Measurements from ENCODE around the gene ITGA1.

Gene ITGA1

DNA sequence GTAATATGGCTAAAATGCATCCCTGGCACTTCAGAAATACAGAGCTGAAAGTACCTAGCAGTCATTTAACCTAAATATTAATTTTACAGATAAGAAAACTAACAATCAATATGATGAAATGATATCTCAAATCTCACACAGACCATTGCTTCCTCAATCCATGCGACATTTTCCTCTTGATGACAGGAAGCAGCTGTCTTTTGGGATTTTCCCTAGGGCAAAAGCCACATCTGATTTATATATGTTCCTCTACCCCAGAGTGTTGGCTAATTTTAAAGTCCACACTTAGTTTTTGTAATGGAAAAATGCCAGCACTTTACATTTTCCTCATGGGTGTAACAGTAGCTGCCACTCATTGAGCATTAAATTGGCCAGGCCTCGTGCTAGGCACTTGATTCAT lies 47.7 kb upstream of the ITGA1 start (continued):
- TF ChIP-seq, protein P1, sequence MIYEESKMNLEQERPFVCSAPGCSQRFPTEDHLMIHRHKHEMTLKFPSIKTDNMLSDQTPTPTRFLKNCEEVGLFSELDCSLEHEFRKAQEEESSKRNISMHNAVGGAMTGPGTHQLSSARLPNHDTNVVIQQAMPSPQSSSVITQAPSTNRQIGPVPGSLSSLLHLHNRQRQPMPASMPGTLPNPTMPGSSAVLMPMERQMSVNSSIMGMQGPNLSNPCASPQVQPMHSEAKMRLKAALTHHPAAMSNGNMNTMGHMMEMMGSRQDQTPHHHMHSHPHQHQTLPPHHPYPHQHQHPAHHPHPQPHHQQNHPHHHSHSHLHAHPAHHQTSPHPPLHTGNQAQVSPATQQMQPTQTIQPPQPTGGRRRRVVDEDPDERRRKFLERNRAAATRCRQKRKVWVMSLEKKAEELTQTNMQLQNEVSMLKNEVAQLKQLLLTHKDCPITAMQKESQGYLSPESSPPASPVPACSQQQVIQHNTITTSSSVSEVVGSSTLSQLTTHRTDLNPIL (CRISPR knock-in tag; IDR thresholded peaks at IDR 0.05; ENCODE audit: low read depth) = no peak

DNA sequence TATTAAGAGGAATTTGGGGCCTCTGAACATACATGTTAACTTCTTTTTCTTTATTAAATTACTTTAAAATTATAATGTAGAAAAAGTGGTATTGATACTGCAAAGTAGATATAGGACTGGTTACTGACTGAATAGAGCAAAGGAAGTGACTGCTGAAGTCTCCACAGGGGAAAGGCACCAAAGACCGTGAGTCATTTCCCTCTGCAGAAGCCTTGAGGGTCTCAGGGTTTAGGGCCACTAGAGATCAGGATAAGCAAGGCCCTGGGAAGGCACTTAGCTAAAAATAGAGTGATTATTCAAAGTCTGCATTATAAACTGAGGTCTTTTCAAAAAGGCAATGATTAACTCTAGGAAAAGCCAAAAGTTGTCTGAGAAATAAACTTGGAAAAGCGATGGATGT lies 44.7 kb upstream of the ITGA1 start:
- TF ChIP-seq ZNF70 (CRISPR knock-in tag; IDR thresholded peaks at IDR 0.05) = no peak
- TF ChIP-seq ISL1 (CRISPR knock-in tag; IDR thresholded peaks at IDR 0.05) = no peak
- TF ChIP-seq ZFP30 (CRISPR knock-in tag; IDR thresholded peaks at IDR 0.05) = no peak
- TF ChIP-seq OSR1 (CRISPR knock-in tag; IDR thresholded peaks at IDR 0.05) = no peak
- no peak for TF ChIP-seq ZNF8 (CRISPR knock-in tag; IDR thresholded peaks at IDR 0.05)
- no peak for TF ChIP-seq TOX (CRISPR knock-in tag; IDR thresholded peaks at IDR 0.05; ENCODE audit: borderline replicate concordance)
- TF ChIP-seq, protein P2, sequence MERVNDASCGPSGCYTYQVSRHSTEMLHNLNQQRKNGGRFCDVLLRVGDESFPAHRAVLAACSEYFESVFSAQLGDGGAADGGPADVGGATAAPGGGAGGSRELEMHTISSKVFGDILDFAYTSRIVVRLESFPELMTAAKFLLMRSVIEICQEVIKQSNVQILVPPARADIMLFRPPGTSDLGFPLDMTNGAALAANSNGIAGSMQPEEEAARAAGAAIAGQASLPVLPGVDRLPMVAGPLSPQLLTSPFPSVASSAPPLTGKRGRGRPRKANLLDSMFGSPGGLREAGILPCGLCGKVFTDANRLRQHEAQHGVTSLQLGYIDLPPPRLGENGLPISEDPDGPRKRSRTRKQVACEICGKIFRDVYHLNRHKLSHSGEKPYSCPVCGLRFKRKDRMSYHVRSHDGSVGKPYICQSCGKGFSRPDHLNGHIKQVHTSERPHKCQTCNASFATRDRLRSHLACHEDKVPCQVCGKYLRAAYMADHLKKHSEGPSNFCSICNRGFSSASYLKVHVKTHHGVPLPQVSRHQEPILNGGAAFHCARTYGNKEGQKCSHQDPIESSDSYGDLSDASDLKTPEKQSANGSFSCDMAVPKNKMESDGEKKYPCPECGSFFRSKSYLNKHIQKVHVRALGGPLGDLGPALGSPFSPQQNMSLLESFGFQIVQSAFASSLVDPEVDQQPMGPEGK (CRISPR knock-in tag; IDR thresholded peaks at IDR 0.05; ENCODE audit: borderline replicate concordance) = no peak
- TF ChIP-seq ZFP3 (CRISPR knock-in tag; IDR thresholded peaks at IDR 0.05) = no peak
- no peak for TF ChIP-seq PPARA (CRISPR knock-in tag; IDR thresholded peaks at IDR 0.05; ENCODE audit: borderline replicate concordance)
- no peak for TF ChIP-seq CSDC2 (CRISPR knock-in tag; IDR thresholded peaks at IDR 0.05)
- no peak for TF ChIP-seq ESRRG (CRISPR knock-in tag; IDR thresholded peaks at IDR 0.05)
- no peak for TF ChIP-seq ARNTL (CRISPR knock-in tag; IDR thresholded peaks at IDR 0.05; ENCODE audit: borderline replicate concordance, low read depth)
- TF ChIP-seq TCF4 (CRISPR knock-in tag; IDR thresholded peaks at IDR 0.05; ENCODE audit: borderline replicate concordance) = no peak
- TF ChIP-seq, protein P3, sequence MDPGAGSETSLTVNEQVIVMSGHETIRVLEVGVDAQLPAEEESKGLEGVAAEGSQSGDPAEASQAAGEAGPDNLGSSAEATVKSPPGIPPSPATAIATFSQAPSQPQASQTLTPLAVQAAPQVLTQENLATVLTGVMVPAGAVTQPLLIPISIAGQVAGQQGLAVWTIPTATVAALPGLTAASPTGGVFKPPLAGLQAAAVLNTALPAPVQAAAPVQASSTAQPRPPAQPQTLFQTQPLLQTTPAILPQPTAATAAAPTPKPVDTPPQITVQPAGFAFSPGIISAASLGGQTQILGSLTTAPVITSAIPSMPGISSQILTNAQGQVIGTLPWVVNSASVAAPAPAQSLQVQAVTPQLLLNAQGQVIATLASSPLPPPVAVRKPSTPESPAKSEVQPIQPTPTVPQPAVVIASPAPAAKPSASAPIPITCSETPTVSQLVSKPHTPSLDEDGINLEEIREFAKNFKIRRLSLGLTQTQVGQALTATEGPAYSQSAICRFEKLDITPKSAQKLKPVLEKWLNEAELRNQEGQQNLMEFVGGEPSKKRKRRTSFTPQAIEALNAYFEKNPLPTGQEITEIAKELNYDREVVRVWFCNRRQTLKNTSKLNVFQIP (CRISPR knock-in tag; IDR thresholded peaks at IDR 0.05; ENCODE audit: borderline replicate concordance, low read depth) = no peak
- ATAC-seq = no peak

DNA sequence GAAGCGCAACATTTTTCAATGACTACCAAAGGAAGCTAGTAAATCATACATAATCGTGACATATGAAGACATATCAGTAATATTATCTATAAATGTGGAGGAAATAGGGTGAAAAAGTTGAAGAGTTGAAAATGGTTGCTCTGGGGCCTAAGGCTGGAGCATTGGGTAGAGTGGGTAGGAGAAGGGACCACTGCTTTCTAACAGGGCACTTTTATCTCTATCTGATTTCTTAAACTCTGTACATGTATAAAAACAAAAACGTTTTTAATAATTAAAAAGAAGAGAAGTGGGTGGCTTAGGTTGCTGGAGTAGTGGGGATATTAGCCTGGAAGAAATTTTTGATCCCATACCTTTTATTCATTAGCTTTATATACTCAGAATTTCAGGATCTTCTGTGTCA lies 44.2 kb upstream of the ITGA1 start:
- TF ChIP-seq, protein P4, sequence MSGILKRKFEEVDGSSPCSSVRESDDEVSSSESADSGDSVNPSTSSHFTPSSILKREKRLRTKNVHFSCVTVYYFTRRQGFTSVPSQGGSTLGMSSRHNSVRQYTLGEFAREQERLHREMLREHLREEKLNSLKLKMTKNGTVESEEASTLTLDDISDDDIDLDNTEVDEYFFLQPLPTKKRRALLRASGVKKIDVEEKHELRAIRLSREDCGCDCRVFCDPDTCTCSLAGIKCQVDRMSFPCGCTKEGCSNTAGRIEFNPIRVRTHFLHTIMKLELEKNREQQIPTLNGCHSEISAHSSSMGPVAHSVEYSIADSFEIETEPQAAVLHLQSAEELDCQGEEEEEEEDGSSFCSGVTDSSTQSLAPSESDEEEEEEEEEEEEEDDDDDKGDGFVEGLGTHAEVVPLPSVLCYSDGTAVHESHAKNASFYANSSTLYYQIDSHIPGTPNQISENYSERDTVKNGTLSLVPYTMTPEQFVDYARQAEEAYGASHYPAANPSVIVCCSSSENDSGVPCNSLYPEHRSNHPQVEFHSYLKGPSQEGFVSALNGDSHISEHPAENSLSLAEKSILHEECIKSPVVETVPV (CRISPR knock-in tag; IDR thresholded peaks at IDR 0.05) = no peak
- TF ChIP-seq ZC3H10 (CRISPR knock-in tag; IDR thresholded peaks at IDR 0.05) (no peak), ESRRG (CRISPR knock-in tag; IDR thresholded peaks at IDR 0.05) (no peak), ZNF8 (CRISPR knock-in tag; IDR thresholded peaks at IDR 0.05) (no peak), ZFP30 (CRISPR knock-in tag; IDR thresholded peaks at IDR 0.05) (no peak), TOX (CRISPR knock-in tag; IDR thresholded peaks at IDR 0.05; ENCODE audit: borderline replicate concordance) (no peak), CSDC2 (CRISPR knock-in tag; IDR thresholded peaks at IDR 0.05) (no peak), BACH2 (CRISPR knock-in tag; IDR thresholded peaks at IDR 0.05; ENCODE audit: borderline replicate concordance) (no peak), ARNTL (CRISPR knock-in tag; IDR thresholded peaks at IDR 0.05; ENCODE audit: borderline replicate concordance, low read depth) (no peak), TCF4 (CRISPR knock-in tag; IDR thresholded peaks at IDR 0.05; ENCODE audit: borderline replicate concordance) (no peak), ZNF70 (CRISPR knock-in tag; IDR thresholded peaks at IDR 0.05) (no peak), ISL1 (CRISPR knock-in tag; IDR thresholded peaks at IDR 0.05) (no peak), ZFP3 (CRISPR knock-in tag; IDR thresholded peaks at IDR 0.05) (no peak), GLIS3 (CRISPR knock-in tag; IDR thresholded peaks at IDR 0.05) (no peak), OSR1 (CRISPR knock-in tag; IDR thresholded peaks at IDR 0.05) (no peak), RARB (CRISPR knock-in tag; IDR thresholded peaks at IDR 0.05) (no peak), ZNF565 (CRISPR knock-in tag; conservative IDR thresholded peaks at IDR 0.05; ENCODE audit: low read depth) (no peak)
- TF ChIP-seq, protein P1 (CRISPR knock-in tag; IDR thresholded peaks at IDR 0.05; ENCODE audit: low read depth) = no peak
- TF ChIP-seq, protein P5, sequence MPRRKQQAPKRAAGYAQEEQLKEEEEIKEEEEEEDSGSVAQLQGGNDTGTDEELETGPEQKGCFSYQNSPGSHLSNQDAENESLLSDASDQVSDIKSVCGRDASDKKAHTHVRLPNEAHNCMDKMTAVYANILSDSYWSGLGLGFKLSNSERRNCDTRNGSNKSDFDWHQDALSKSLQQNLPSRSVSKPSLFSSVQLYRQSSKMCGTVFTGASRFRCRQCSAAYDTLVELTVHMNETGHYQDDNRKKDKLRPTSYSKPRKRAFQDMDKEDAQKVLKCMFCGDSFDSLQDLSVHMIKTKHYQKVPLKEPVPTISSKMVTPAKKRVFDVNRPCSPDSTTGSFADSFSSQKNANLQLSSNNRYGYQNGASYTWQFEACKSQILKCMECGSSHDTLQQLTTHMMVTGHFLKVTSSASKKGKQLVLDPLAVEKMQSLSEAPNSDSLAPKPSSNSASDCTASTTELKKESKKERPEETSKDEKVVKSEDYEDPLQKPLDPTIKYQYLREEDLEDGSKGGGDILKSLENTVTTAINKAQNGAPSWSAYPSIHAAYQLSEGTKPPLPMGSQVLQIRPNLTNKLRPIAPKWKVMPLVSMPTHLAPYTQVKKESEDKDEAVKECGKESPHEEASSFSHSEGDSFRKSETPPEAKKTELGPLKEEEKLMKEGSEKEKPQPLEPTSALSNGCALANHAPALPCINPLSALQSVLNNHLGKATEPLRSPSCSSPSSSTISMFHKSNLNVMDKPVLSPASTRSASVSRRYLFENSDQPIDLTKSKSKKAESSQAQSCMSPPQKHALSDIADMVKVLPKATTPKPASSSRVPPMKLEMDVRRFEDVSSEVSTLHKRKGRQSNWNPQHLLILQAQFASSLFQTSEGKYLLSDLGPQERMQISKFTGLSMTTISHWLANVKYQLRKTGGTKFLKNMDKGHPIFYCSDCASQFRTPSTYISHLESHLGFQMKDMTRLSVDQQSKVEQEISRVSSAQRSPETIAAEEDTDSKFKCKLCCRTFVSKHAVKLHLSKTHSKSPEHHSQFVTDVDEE (CRISPR knock-in tag; IDR thresholded peaks at IDR 0.05) = no peak
- TF ChIP-seq, protein P2 (CRISPR knock-in tag; IDR thresholded peaks at IDR 0.05; ENCODE audit: borderline replicate concordance) = no peak
- peak; percentile 32 for ATAC-seq

Measured in SK-N-SH treated with all-trans-retinoic acid at 6 μM for 48 hours (cell line).